B cell (primary cell): Measurements from ENCODE around the gene ANO2.

Experiments used
- CTCF ChIP-seq: fragments of 200-600 bp; IDR thresholded peaks from one replicate; pipeline ENCODE4 v1.8.0; 2022; ENCODE audit warnings: antibody characterized with exemption, mild to moderate bottlenecking
- EZH2 ChIP-seq: IDR thresholded peaks from 2 replicates; pipeline ENCODE4 v1.6.1; 2012; ENCODE audit warnings: borderline replicate concordance, low read depth, mild to moderate bottlenecking, moderate library complexity, low read length; ENCODE audit not compliant: insufficient read depth, poor library complexity, severe bottlenecking

- TF ChIP-seq CTCF (no peak), EZH2 (no peak)
Observed at GRCh38 chr12:5584412-5585175, 360.5 kb downstream of the ANO2 start.
